K562 (cell line): ENCODE data around the gene SLC8A2. TPM values are rescaled to one million over a fixed set of nuclear protein-coding genes. Genes with fewer than 3 reads are reported as not detected.

Source experiments
- BMI1 ChIP-seq: fragments of 150-350 bp; IDR thresholded peaks from 2 replicates; pipeline ENCODE4 v1.6.1; 2014; ENCODE audit warnings: low read length
- CHD1 ChIP-seq: fragments of 200-600 bp; sonication (generic); IDR thresholded peaks from one replicate; pipeline ENCODE4 v1.6.1; 2012; ENCODE audit warnings: mild to moderate bottlenecking, moderate library complexity, low read length, inconsistent platforms
- CHD2 ChIP-seq: IDR thresholded peaks from 2 replicates; pipeline ENCODE4 v1.6.1; 2011; ENCODE audit warnings: low read depth, low read length
- HCFC1 ChIP-seq: IDR thresholded peaks from 2 replicates; pipeline ENCODE4 v1.6.1; 2012; ENCODE audit warnings: low read depth, low read length, improper control_type of control experiment
- JUNB ChIP-seq: fragments of 450-650 bp; formaldehyde crosslinking; conservative IDR thresholded peaks from 2 replicates; pipeline ENCODE4 v1.4.0; 2020; ENCODE audit warnings: mild to moderate bottlenecking
- KHSRP ChIP-seq: fragments of 450-650 bp; IDR thresholded peaks from 2 replicates; pipeline ENCODE4 v1.6.1; 2017
- POLR2AphosphoS5 ChIP-seq: IDR thresholded peaks from 2 replicates; pipeline ENCODE4 v1.6.1; 2011; ENCODE audit warnings: mild to moderate bottlenecking, low read depth, low read length, moderate library complexity; ENCODE audit not compliant: control insufficient read depth, insufficient read depth
- RAD51 ChIP-seq: fragments of 450-650 bp; IDR thresholded peaks from 2 replicates; pipeline ENCODE4 v1.7.1; 2016; ENCODE audit warnings: low read depth, mild to moderate bottlenecking, borderline replicate concordance
- SPI1 ChIP-seq: IDR thresholded peaks from 2 replicates; pipeline ENCODE4 v1.6.1; 2011; ENCODE audit warnings: low read depth, low read length, control low read depth, borderline replicate concordance
- SREBF1 ChIP-seq: fragments of 150-350 bp; IDR thresholded peaks from 2 replicates; pipeline ENCODE4 v1.6.1; 2014; ENCODE audit warnings: antibody characterized with exemption, low read depth, low read length, borderline replicate concordance
- ZNF217 ChIP-seq: sonication (generic); formaldehyde crosslinking; IDR thresholded peaks from 2 replicates; pipeline ENCODE4 v1.8.0; 2022; ENCODE audit warnings: mild to moderate bottlenecking, missing genetic modification reagents
- ZNF707 ChIP-seq: fragments of 250-450 bp; sonication (Bioruptor Pico); conservative IDR thresholded peaks from 2 replicates; pipeline ENCODE4 v1.8.0; 2022; ENCODE audit warnings: inconsistent platforms, mild to moderate bottlenecking, moderate library complexity
- ZNF79 ChIP-seq: fragments of 250-450 bp; sonication (Bioruptor Pico); IDR thresholded peaks from 2 replicates; pipeline ENCODE4 v1.4.0; 2020; ENCODE audit warnings: low read depth, mild to moderate bottlenecking, moderate library complexity
- polyA plus RNA-seq, 8 experiments: library from polyadenylated mRNA; depleted of rRNA in 4 of 8; stranded (reverse) in 5 of 8; unstranded in 3 of 8; fragments of >200 nt; fragmentation: Nextera tagmentation in 2 of 8; fragmentation: Illumina TruSeq in 1 of 8; extraction: Ambion mirVana in 2 of 8; extraction: Trizol in 1 of 8; gene quantifications; 2 replicates each; pipeline versions ENCODE4 v1.2.1 to v1.2.3, GENCODE V29; 2011 to 2014; ENCODE audit warnings: inconsistent platforms in 1 of 8, missing spikeins in 1 of 8
- total RNA-seq, 7 experiments: library from RNA; depleted of rRNA in 6 of 7; stranded (reverse); fragments of >200 nt in 6 of 7; fragmentation: Illumina TruSeq in 2 of 7; extraction: Trizol in 2 of 7; gene quantifications; 2 replicates each; pipeline versions ENCODE4 v1.2.1 to v1.2.3, GENCODE V29; 2011 to 2021; ENCODE audit warnings: low replicate concordance in 1 of 7
- TF ChIP-seq, protein P1 (sequence below): fragments of 250-450 bp; sonication (Bioruptor Pico); IDR thresholded peaks from 2 replicates; pipeline ENCODE4 v1.5.1; 2021; ENCODE audit warnings: mild to moderate bottlenecking
- TF ChIP-seq, protein P2 (sequence below), 2 experiments: fragments of 450-650 bp; formaldehyde crosslinking in 1 of 2; IDR thresholded peaks; 2 replicates each; pipeline versions ENCODE4 v1.4.0 to v1.6.1; 2014 to 2020; ENCODE audit warnings: mild to moderate bottlenecking in 2 of 2, borderline replicate concordance in 1 of 2, low read depth in 1 of 2
- TF ChIP-seq, protein P3 (sequence below): sonication (generic); formaldehyde crosslinking; IDR thresholded peaks from 2 replicates; pipeline ENCODE4 v1.8.1; 2023; ENCODE audit warnings: mild to moderate bottlenecking, missing genetic modification reagents

SLC8A2 gene
- total and polyA plus RNA-seq, 9 of the 15 experiments (the other 6 are each of a cell fraction or from before 2014, with no cell fraction given): 0.07 to 0.66 (median 0.24) TPM; not detected in 3

DNA sequence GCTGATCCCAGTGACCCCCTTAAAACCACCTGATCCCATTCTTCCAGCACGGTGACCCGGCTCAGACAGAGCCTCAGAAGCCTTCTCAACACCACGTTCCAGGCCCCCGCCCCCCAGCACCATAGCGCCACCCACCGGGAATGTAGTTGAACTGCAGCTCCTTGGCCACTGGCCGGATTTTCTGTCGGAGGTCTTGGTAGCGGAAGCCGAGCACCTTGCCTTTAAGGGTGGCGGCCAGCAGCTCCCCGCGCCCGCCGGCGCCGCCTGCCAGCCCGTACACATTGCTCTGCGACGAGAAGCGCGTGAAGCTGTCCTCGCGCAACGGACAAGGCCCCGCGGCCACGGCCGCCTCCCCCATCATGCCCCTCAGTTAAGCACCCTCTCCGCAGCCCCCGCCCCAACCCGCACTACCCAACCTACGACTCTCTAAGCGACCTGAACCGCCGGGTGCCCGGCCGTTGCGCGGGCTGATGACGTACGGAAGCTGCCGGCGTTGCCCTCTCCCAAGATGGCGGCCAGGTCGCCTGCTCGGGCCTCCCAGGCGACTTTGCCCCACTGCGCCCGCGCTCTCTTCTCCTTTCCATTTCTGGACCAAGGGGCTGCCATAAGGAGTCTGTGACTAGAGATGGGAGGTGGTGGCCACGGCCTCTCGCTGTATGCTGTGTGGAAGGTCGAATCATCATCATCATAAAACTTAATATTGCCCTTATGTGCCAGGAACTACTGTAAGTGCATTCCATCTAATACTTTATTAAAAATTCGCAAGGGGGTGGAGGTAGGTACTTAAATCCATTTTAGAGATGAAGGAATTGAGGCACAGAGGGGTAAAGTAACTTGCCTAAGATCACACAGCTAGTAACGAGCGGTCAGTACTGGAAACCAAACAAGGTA is 12.4 kb upstream of the SLC8A2 start, which contains the start of gene KPTN (continued):
- TF ChIP-seq ZNF707 (0 out of 2 replicates have a peak, but pooled peaks have one; percentile 6), POLR2AphosphoS5 (peak; percentile 36; the same call in 1 of the 2 replicates), CHD1 (no peak), ZNF79 (CRISPR knock-in tag) (no peak), ZNF217 (CRISPR knock-in tag) (no peak), KHSRP (peak; percentile 98), JUNB (CRISPR knock-in tag) (no peak), HCFC1 (peak; percentile 96), BMI1 (no peak), SREBF1 (no peak), CHD2 (0 out of 2 replicates have a peak, but pooled peaks have one; percentile 14), SPI1 (no peak), RAD51 (no peak)
- TF ChIP-seq, protein P1, sequence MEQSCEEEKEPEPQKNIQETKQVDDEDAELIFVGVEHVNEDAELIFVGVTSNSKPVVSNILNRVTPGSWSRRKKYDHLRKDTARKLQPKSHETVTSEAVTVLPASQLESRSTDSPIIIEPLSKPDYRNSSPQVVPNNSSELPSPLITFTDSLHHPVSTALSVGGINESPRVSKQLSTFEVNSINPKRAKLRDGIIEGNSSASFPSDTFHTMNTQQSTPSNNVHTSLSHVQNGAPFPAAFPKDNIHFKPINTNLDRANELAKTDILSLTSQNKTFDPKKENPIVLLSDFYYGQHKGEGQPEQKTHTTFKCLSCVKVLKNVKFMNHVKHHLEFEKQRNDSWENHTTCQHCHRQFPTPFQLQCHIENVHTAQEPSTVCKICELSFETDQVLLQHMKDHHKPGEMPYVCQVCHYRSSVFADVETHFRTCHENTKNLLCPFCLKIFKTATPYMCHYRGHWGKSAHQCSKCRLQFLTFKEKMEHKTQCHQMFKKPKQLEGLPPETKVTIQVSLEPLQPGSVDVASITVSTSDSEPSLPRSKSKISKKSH (CRISPR knock-in tag): no peak
- TF ChIP-seq, protein P2, sequence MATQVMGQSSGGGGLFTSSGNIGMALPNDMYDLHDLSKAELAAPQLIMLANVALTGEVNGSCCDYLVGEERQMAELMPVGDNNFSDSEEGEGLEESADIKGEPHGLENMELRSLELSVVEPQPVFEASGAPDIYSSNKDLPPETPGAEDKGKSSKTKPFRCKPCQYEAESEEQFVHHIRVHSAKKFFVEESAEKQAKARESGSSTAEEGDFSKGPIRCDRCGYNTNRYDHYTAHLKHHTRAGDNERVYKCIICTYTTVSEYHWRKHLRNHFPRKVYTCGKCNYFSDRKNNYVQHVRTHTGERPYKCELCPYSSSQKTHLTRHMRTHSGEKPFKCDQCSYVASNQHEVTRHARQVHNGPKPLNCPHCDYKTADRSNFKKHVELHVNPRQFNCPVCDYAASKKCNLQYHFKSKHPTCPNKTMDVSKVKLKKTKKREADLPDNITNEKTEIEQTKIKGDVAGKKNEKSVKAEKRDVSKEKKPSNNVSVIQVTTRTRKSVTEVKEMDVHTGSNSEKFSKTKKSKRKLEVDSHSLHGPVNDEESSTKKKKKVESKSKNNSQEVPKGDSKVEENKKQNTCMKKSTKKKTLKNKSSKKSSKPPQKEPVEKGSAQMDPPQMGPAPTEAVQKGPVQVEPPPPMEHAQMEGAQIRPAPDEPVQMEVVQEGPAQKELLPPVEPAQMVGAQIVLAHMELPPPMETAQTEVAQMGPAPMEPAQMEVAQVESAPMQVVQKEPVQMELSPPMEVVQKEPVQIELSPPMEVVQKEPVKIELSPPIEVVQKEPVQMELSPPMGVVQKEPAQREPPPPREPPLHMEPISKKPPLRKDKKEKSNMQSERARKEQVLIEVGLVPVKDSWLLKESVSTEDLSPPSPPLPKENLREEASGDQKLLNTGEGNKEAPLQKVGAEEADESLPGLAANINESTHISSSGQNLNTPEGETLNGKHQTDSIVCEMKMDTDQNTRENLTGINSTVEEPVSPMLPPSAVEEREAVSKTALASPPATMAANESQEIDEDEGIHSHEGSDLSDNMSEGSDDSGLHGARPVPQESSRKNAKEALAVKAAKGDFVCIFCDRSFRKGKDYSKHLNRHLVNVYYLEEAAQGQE (IDR thresholded peaks at IDR 0.05; ENCODE audit: borderline replicate concordance): peak; percentile 88
- TF ChIP-seq, protein P2 (CRISPR knock-in tag; IDR thresholded peaks at IDR 0.05; ENCODE audit: low read depth): peak; percentile 80
- TF ChIP-seq, protein P3, sequence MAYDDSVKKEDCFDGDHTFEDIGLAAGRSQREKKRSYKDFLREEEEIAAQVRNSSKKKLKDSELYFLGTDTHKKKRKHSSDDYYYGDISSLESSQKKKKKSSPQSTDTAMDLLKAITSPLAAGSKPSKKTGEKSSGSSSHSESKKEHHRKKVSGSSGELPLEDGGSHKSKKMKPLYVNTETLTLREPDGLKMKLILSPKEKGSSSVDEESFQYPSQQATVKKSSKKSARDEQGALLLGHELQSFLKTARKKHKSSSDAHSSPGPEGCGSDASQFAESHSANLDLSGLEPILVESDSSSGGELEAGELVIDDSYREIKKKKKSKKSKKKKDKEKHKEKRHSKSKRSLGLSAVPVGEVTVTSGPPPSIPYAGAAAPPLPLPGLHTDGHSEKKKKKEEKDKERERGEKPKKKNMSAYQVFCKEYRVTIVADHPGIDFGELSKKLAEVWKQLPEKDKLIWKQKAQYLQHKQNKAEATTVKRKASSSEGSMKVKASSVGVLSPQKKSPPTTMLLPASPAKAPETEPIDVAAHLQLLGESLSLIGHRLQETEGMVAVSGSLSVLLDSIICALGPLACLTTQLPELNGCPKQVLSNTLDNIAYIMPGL (CRISPR knock-in tag): peak; percentile 88; the same call in 1 of the 2 replicates
